PC-9 (cell line): ENCODE measurements around the gene OGFOD2. TPM values are rescaled to one million over a fixed set of nuclear protein-coding genes. Genes with fewer than 3 reads are reported as not detected.

ENCODE experiments used
- BruUV-seq: library from RNA; stranded (reverse); fragments of 400-500 nt; replicated peaks from 2 replicates; lab custom pipeline; 2021; lab: Mats Ljungman, UMichigan
- CTCF ChIA-PET: fragments of 300-600 bp; sonication (Branson Sonifier 250); formaldehyde crosslinking; loops from one replicate; lab custom pipeline; 2022; ENCODE audit warnings: antibody characterized with exemption; lab: Charles Lee
- POLR2A ChIA-PET: fragments of 300-600 bp; sonication (Branson Sonifier 250); formaldehyde crosslinking; loops from one replicate; lab custom pipeline; 2022; ENCODE audit warnings: antibody characterized with exemption; ENCODE audit not compliant: unreplicated experiment; lab: Charles Lee
- DNase-seq, 2 experiments: peaks; one replicate each; pipeline versions ENCODE4 v3.0.0 to v3.0.0-alpha.2; 2015 to 2022; ENCODE audit warnings: mixed read lengths in 1 of 2
- H2AFZ ChIP-seq: fragments of 200-600 bp; sonication (generic); 2 replicates; pipeline ENCODE4 v1.8.1; 2017; ENCODE audit warnings: antibody characterized with exemption
- H3F3A ChIP-seq: fragments of 200-600 bp; sonication (generic); 2 replicates; pipeline ENCODE4 v1.8.1; 2017; ENCODE audit warnings: antibody characterized with exemption, mild to moderate bottlenecking, low read depth; ENCODE audit not compliant: insufficient read depth
- H3K27ac ChIP-seq: fragments of 200-600 bp; sonication (generic); 2 replicates; pipeline ENCODE4 v1.6.1; 2016; ENCODE audit warnings: mixed run types
- H3K27me3 ChIP-seq: fragments of 200-600 bp; sonication (generic); 2 replicates; pipeline ENCODE4 v1.6.1; 2016; ENCODE audit warnings: low read depth, mixed run types; ENCODE audit not compliant: insufficient read depth
- H3K36me3 ChIP-seq: fragments of 200-600 bp; sonication (generic); 2 replicates; pipeline ENCODE4 v1.6.1; 2016; ENCODE audit warnings: low read depth, mixed run types
- H3K4me1 ChIP-seq: fragments of 200-600 bp; sonication (generic); replicated peaks from 2 replicates; pipeline ENCODE4 v1.6.1; 2016; ENCODE audit warnings: mixed run types; ENCODE audit not compliant: insufficient read depth
- H3K4me2 ChIP-seq: fragments of 200-600 bp; sonication (generic); 2 replicates; pipeline ENCODE4 v1.6.1; 2017; ENCODE audit warnings: mixed run types
- H3K4me3 ChIP-seq: fragments of 200-600 bp; sonication (generic); 2 replicates; pipeline ENCODE4 v1.6.1; 2016; ENCODE audit warnings: mixed run types
- H3K79me2 ChIP-seq: fragments of 200-600 bp; sonication (generic); 2 replicates; pipeline ENCODE4 v1.6.1; 2017; ENCODE audit warnings: low read depth, mixed run types
- H3K9me2 ChIP-seq: fragments of 200-600 bp; sonication (generic); 2 replicates; pipeline ENCODE4 v1.8.1; 2017; ENCODE audit warnings: mild to moderate bottlenecking; ENCODE audit not compliant: insufficient read depth
- H3K9me3 ChIP-seq: fragments of 200-600 bp; sonication (generic); 2 replicates; pipeline ENCODE4 v1.8.1; 2016; ENCODE audit warnings: low read depth; ENCODE audit not compliant: insufficient read depth
- H4K20me1 ChIP-seq: fragments of 200-600 bp; sonication (generic); 2 replicates; pipeline ENCODE4 v1.8.1; 2017; ENCODE audit not compliant: insufficient read depth
- CTCF ChIP-seq: fragments of 200-600 bp; sonication (generic); conservative IDR thresholded peaks from 2 replicates; pipeline ENCODE4 v1.6.1; 2017; ENCODE audit warnings: mixed run types, antibody characterized with exemption, mild to moderate bottlenecking, moderate library complexity
- EZH2 ChIP-seq: fragments of 200-600 bp; sonication (generic); IDR thresholded peaks from 2 replicates; pipeline ENCODE4 v1.8.0; 2017; ENCODE audit warnings: antibody characterized with exemption, low read depth
- intact Hi-C: fragments of 100-400 bp; cut with micrococcal nuclease; formaldehyde crosslinking; loops from one replicate; pipeline ENCODE4 v1.10.0; 2022; ENCODE audit not compliant: unreplicated experiment
- total RNA-seq: library from RNA; stranded (reverse); gene quantifications from 2 replicates; pipeline ENCODE4 v1.2.3, GENCODE V29; 2021

The OGFOD2 gene
- total RNA-seq, 1 experiment from 2014 or later = 33.5 TPM

GRCh38 chr12:122996621-122997342, 21.7 kb downstream of the OGFOD2 start:
- ChIA-PET POLR2A (no interaction called here), CTCF (interaction anchor here (0.6 kb wide), 1 partner anchor 170 kb away, joined by 4 read pairs; no protein-coding TSS in a partner anchor)
- Histone ChIP-seq H3K4me2 (no peak overlapping the region), H3K27me3 (no peaks in the 10 kb centered on the region), H4K20me1 (no peaks in the 10 kb centered on the region), H2AFZ (no peak overlapping the region), H3K4me3 (no peak overlapping the region), H3K27ac (no peak overlapping the region), H3F3A (no peaks in the 10 kb centered on the region), H3K4me1 (no peaks in the 10 kb centered on the region), H3K36me3 (no peaks in the 10 kb centered on the region), H3K9me3 (no peaks in the 10 kb centered on the region), H3K9me2 (no peaks in the 10 kb centered on the region), H3K79me2 (no peaks in the 10 kb centered on the region)
- intact Hi-C loops = no loop called here
- TF ChIP-seq CTCF (no peak), EZH2 (no peak)
- BruUV-seq = no TSS peak
- DNase-seq = no peak

- Histone ChIP-seq H3K4me3 (no peak overlapping the region), H3K9me3 (no peaks in the 10 kb centered on the region), H3K9me2 (no peaks in the 10 kb centered on the region), H3K4me1 (no peaks in the 10 kb centered on the region), H3K27me3 (no peaks in the 10 kb centered on the region), H3K79me2 (no peaks in the 10 kb centered on the region), H3K36me3 (no peaks in the 10 kb centered on the region), H3F3A (no peaks in the 10 kb centered on the region), H3K4me2 (no peak overlapping the region), H2AFZ (no peak overlapping the region), H3K27ac (no peak overlapping the region), H4K20me1 (no peaks in the 10 kb centered on the region)
- intact Hi-C loops = no loop called here
- ChIA-PET CTCF (no interaction called here), POLR2A (no interaction called here)
- no peak for DNase-seq
- BruUV-seq = no TSS peak
- TF ChIP-seq EZH2 (no peak), CTCF (no peak)
Observed at GRCh38 chr12:122997343-122998250, 22.6 kb downstream of the OGFOD2 start.

GRCh38 chr12:122998316-122998715, 23.3 kb downstream of the OGFOD2 start:
- Histone ChIP-seq H3K4me1 (no peaks in the 10 kb centered on the region), H3K4me2 (no peak overlapping the region), H3F3A (no peaks in the 10 kb centered on the region), H3K9me2 (no peaks in the 10 kb centered on the region), H3K4me3 (no peak overlapping the region), H3K9me3 (no peaks in the 10 kb centered on the region), H3K27ac (no peak overlapping the region), H2AFZ (no peak overlapping the region), H4K20me1 (no peaks in the 10 kb centered on the region), H3K27me3 (no peaks in the 10 kb centered on the region), H3K36me3 (no peaks in the 10 kb centered on the region), H3K79me2 (no peaks in the 10 kb centered on the region)
- no peak for DNase-seq
- POLR2A ChIA-PET = no interaction called here
- intact Hi-C loops = no loop called here
- CTCF ChIA-PET = no interaction called here
- TF ChIP-seq EZH2 = no peak
- no peak for TF ChIP-seq CTCF
- no TSS peak for BruUV-seq
